WTC11 (cell line): ENCODE data around the gene HPCAL1. TPM values are rescaled to one million over a fixed set of nuclear protein-coding genes. Genes with fewer than 3 reads are reported as not detected.
A peak's percentile ranks its signal among the peaks of the same experiment; 100 is the strongest.

Experiments used
- ATAC-seq: fragments of 200-7000 bp; cut with Tn5 transposase; 2 replicates; pipeline ENCODE4 v1.10.0; 2021; ENCODE audit warnings: mild to moderate bottlenecking, moderate library complexity
- CTCF ChIA-PET: fragments of 300-600 bp; sonication (Branson Sonifier 250); formaldehyde crosslinking; loops from one replicate; lab custom pipeline; 2021; ENCODE audit warnings: antibody characterized with exemption; lab: Charles Lee
- POLR2A ChIA-PET: fragments of 350-600 bp; sonication (Branson Sonifier 250); formaldehyde crosslinking; loops from one replicate; lab custom pipeline; 2021; ENCODE audit warnings: antibody characterized with exemption; lab: Charles Lee
- DNase-seq: peaks from one replicate; pipeline ENCODE4 v3.0.0; 2021; ENCODE audit warnings: low spot score
- H3K27ac Mint-ChIP-seq: 2 replicates; pipeline ENCODE4 v1.8.0; 2021; ENCODE audit warnings: mixed read lengths
- H3K27me3 Mint-ChIP-seq: 2 replicates; pipeline ENCODE4 v1.8.0; 2021; ENCODE audit warnings: low read depth, mild to moderate bottlenecking, moderate library complexity, mixed read lengths
- H3K36me3 Mint-ChIP-seq: 2 replicates; pipeline ENCODE4 v1.8.0; 2021; ENCODE audit warnings: mixed read lengths
- H3K4me1 Mint-ChIP-seq: 2 replicates; pipeline ENCODE4 v1.8.0; 2022; ENCODE audit warnings: mixed read lengths
- H3K4me3 Mint-ChIP-seq: 2 replicates; pipeline ENCODE4 v1.8.0; 2021; ENCODE audit warnings: mild to moderate bottlenecking, moderate library complexity, mixed read lengths
- H3K9me3 Mint-ChIP-seq: 2 replicates; pipeline ENCODE4 v1.8.0; 2021; ENCODE audit warnings: mixed read lengths
- CBFB ChIP-seq: sonication (generic); formaldehyde crosslinking; IDR thresholded peaks from 2 replicates; pipeline ENCODE4 v1.8.1; 2022; ENCODE audit warnings: mild to moderate bottlenecking, low read depth, missing genetic modification reagents
- FOXK1 ChIP-seq: sonication (generic); formaldehyde crosslinking; IDR thresholded peaks from 2 replicates; pipeline ENCODE4 v1.8.0; 2022; ENCODE audit warnings: mild to moderate bottlenecking, moderate library complexity, missing genetic modification reagents
- JAZF1 ChIP-seq: fragments of 250-450 bp; sonication (Bioruptor Pico); IDR thresholded peaks from 2 replicates; pipeline ENCODE4 v1.9.0; 2021; ENCODE audit warnings: moderate library complexity, mild to moderate bottlenecking, inconsistent platforms
- JUN ChIP-seq: sonication (generic); formaldehyde crosslinking; IDR thresholded peaks from 2 replicates; pipeline ENCODE4 v1.8.0; 2023; ENCODE audit warnings: mild to moderate bottlenecking, missing genetic modification reagents
- MYBL2 ChIP-seq: sonication (generic); formaldehyde crosslinking; IDR thresholded peaks from 2 replicates; pipeline ENCODE4 v1.8.1; 2023; ENCODE audit warnings: mild to moderate bottlenecking, moderate library complexity, missing genetic modification reagents
- NFATC4 ChIP-seq: fragments of 250-450 bp; sonication (Bioruptor Pico); IDR thresholded peaks from 2 replicates; pipeline ENCODE4 v1.9.0; 2021; ENCODE audit warnings: mild to moderate bottlenecking
- SOX15 ChIP-seq: fragments of 250-450 bp; sonication (Bioruptor Pico); IDR thresholded peaks from 2 replicates; pipeline ENCODE4 v1.9.0; 2021; ENCODE audit warnings: mild to moderate bottlenecking
- TCF7 ChIP-seq: sonication (generic); formaldehyde crosslinking; IDR thresholded peaks from 2 replicates; pipeline ENCODE4 v1.8.0; 2022; ENCODE audit warnings: mild to moderate bottlenecking, low read depth, missing genetic modification reagents, moderate library complexity
- ZBTB21 ChIP-seq: sonication (generic); formaldehyde crosslinking; IDR thresholded peaks from 2 replicates; pipeline ENCODE4 v1.8.1; 2023; ENCODE audit warnings: mild to moderate bottlenecking, missing genetic modification reagents, borderline replicate concordance
- total RNA-seq: library from RNA; stranded (reverse); gene quantifications from 3 replicates; pipeline ENCODE4 v1.2.3, GENCODE V29; 2021
- TF ChIP-seq, protein P1 (sequence below): sonication (generic); formaldehyde crosslinking; conservative IDR thresholded peaks from 2 replicates; pipeline ENCODE4 v1.8.1; 2023; ENCODE audit warnings: mild to moderate bottlenecking, low read depth, missing genetic modification reagents, moderate library complexity
- TF ChIP-seq, protein P2 (sequence below): sonication (generic); formaldehyde crosslinking; IDR thresholded peaks from 2 replicates; pipeline ENCODE4 v1.8.0; 2022; ENCODE audit warnings: mild to moderate bottlenecking, missing genetic modification reagents
- TF ChIP-seq, protein P3 (sequence below): fragments of 250-450 bp; sonication (Bioruptor Pico); IDR thresholded peaks from 2 replicates; pipeline ENCODE4 v1.8.0; 2021; ENCODE audit warnings: mild to moderate bottlenecking
- TF ChIP-seq, protein P4 (sequence below): sonication (generic); formaldehyde crosslinking; IDR thresholded peaks from 2 replicates; pipeline ENCODE4 v1.8.1; 2023; ENCODE audit warnings: mild to moderate bottlenecking, missing genetic modification reagents
- TF ChIP-seq, protein P5 (sequence below): fragments of 250-450 bp; sonication (Bioruptor Pico); conservative IDR thresholded peaks from 2 replicates; pipeline ENCODE4 v1.9.0; 2021; ENCODE audit warnings: mild to moderate bottlenecking
- TF ChIP-seq, protein P6 (sequence below): sonication (generic); formaldehyde crosslinking; IDR thresholded peaks from 2 replicates; pipeline ENCODE4 v1.8.1; 2022; ENCODE audit warnings: mild to moderate bottlenecking, missing genetic modification reagents, moderate library complexity, borderline replicate concordance
- TF ChIP-seq, protein P7 (sequence below): fragments of 250-450 bp; sonication (Bioruptor Pico); IDR thresholded peaks from 2 replicates; pipeline ENCODE4 v1.9.0; 2021; ENCODE audit warnings: mild to moderate bottlenecking
- TF ChIP-seq, protein P8 (sequence below): fragments of 250-450 bp; sonication (Bioruptor Pico); IDR thresholded peaks from 2 replicates; pipeline ENCODE4 v1.9.0; 2021; ENCODE audit warnings: mild to moderate bottlenecking
- TF ChIP-seq, protein P9 (sequence below): sonication (generic); formaldehyde crosslinking; IDR thresholded peaks from 2 replicates; pipeline ENCODE4 v1.8.1; 2022; ENCODE audit warnings: low read depth, missing genetic modification reagents, borderline replicate concordance

The HPCAL1 gene
- total RNA-seq, 1 experiment from 2014 or later, result 11.8 TPM

DNA sequence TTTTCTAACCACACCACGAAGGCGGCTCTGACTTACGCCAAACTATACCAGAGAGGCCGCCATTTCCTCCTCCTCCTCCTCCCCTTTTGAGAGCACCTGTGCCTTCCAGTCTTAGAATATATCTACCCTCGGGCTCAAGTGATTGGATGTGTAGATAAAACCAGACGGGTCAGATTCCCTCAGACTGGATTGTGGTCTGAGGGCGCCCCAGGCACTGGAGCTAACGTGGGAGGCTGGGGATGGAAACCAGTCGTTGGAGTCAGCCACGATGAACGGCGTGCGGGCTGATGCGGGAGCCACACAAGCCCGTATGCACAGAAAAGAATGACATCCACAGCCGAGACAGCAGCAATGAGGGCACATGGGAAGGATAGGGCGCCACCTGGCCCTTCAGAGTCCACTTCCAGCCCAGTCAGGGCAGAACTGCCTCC lies 157.7 kb downstream of the HPCAL1 start (continued):
- TF ChIP-seq TCF7 (CRISPR knock-in tag), result no peak
- TF ChIP-seq MYBL2 (CRISPR knock-in tag), result no peak
- TF ChIP-seq CBFB (CRISPR knock-in tag), result no peak
- no peak for TF ChIP-seq SOX15 (CRISPR knock-in tag)
- no peak for TF ChIP-seq NFATC4 (CRISPR knock-in tag)
- TF ChIP-seq, protein P1, sequence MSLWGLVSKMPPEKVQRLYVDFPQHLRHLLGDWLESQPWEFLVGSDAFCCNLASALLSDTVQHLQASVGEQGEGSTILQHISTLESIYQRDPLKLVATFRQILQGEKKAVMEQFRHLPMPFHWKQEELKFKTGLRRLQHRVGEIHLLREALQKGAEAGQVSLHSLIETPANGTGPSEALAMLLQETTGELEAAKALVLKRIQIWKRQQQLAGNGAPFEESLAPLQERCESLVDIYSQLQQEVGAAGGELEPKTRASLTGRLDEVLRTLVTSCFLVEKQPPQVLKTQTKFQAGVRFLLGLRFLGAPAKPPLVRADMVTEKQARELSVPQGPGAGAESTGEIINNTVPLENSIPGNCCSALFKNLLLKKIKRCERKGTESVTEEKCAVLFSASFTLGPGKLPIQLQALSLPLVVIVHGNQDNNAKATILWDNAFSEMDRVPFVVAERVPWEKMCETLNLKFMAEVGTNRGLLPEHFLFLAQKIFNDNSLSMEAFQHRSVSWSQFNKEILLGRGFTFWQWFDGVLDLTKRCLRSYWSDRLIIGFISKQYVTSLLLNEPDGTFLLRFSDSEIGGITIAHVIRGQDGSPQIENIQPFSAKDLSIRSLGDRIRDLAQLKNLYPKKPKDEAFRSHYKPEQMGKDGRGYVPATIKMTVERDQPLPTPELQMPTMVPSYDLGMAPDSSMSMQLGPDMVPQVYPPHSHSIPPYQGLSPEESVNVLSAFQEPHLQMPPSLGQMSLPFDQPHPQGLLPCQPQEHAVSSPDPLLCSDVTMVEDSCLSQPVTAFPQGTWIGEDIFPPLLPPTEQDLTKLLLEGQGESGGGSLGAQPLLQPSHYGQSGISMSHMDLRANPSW (CRISPR knock-in tag), result no peak

DNA sequence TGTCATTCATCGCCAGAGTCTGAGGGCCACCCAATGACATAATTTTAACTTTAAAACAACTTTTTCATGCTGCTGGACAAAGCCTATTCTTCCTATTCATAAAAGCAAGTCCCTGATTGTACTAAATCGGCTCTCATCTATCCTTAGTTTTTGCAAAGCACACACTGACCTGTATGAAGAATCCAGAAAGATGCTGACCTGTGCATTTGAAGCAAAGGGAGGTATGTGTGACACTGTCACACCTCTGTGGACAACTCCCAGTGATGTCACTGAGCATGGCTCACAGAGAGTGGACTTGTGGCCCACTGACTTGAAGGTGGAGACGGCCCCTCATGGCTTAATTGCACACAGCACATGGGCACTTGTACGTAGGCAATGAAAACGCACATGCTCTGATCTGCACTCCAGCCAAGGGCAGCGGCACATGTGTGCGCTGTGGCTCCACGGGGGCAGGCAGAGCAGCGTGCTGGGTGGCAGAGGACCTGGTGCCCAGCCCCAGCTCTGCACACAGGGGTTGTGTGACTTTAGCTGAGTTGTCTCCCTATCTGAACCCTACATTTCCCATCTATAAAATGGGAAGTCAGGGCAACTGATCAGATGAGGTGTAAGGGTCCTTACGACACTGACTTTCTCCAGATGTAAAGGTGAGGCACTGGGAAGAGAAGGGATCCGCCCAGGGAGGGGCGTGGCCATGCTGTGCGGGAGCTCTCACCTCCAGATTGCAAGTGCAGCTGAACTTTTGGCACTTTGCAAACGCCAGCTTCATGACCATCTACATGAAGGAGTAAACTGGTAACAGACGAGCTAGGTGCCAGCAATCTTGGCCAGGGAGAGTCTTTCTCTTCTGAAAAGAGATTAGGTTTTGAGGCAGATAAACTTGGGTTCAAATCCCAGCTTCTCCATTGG lies 159.7 kb downstream of the HPCAL1 start:
- Mint-ChIP-seq H3K4me1 (no peaks in the 10 kb centered on the region), H3K27me3 (no peaks in the 10 kb centered on the region), H3K9me3 (no peaks in the 10 kb centered on the region), H3K27ac (no peak overlapping the region), H3K4me3 (no peak overlapping the region), H3K36me3 (no peaks in the 10 kb centered on the region)
- POLR2A ChIA-PET, result interaction anchor here (0.5 to 0.7 kb wide), 4 partner anchors 11 to 491 kb away, joined by 3 to 5 read pairs (median 4); partner anchors contain the start of gene ODC1
- ATAC-seq, result peak; percentile 68
- TF ChIP-seq, protein P2, sequence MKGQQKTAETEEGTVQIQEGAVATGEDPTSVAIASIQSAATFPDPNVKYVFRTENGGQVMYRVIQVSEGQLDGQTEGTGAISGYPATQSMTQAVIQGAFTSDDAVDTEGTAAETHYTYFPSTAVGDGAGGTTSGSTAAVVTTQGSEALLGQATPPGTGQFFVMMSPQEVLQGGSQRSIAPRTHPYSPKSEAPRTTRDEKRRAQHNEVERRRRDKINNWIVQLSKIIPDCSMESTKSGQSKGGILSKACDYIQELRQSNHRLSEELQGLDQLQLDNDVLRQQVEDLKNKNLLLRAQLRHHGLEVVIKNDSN (CRISPR knock-in tag), result no peak
- no peak for TF ChIP-seq JAZF1
- no peak for TF ChIP-seq FOXK1 (CRISPR knock-in tag)
- TF ChIP-seq, protein P3, sequence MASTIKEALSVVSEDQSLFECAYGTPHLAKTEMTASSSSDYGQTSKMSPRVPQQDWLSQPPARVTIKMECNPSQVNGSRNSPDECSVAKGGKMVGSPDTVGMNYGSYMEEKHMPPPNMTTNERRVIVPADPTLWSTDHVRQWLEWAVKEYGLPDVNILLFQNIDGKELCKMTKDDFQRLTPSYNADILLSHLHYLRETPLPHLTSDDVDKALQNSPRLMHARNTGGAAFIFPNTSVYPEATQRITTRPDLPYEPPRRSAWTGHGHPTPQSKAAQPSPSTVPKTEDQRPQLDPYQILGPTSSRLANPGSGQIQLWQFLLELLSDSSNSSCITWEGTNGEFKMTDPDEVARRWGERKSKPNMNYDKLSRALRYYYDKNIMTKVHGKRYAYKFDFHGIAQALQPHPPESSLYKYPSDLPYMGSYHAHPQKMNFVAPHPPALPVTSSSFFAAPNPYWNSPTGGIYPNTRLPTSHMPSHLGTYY, result no peak
- TF ChIP-seq ZBTB21 (CRISPR knock-in tag), result no peak
- TF ChIP-seq, protein P4, sequence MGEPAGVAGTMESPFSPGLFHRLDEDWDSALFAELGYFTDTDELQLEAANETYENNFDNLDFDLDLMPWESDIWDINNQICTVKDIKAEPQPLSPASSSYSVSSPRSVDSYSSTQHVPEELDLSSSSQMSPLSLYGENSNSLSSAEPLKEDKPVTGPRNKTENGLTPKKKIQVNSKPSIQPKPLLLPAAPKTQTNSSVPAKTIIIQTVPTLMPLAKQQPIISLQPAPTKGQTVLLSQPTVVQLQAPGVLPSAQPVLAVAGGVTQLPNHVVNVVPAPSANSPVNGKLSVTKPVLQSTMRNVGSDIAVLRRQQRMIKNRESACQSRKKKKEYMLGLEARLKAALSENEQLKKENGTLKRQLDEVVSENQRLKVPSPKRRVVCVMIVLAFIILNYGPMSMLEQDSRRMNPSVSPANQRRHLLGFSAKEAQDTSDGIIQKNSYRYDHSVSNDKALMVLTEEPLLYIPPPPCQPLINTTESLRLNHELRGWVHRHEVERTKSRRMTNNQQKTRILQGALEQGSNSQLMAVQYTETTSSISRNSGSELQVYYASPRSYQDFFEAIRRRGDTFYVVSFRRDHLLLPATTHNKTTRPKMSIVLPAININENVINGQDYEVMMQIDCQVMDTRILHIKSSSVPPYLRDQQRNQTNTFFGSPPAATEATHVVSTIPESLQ (CRISPR knock-in tag), result no peak
- TF ChIP-seq, protein P5, sequence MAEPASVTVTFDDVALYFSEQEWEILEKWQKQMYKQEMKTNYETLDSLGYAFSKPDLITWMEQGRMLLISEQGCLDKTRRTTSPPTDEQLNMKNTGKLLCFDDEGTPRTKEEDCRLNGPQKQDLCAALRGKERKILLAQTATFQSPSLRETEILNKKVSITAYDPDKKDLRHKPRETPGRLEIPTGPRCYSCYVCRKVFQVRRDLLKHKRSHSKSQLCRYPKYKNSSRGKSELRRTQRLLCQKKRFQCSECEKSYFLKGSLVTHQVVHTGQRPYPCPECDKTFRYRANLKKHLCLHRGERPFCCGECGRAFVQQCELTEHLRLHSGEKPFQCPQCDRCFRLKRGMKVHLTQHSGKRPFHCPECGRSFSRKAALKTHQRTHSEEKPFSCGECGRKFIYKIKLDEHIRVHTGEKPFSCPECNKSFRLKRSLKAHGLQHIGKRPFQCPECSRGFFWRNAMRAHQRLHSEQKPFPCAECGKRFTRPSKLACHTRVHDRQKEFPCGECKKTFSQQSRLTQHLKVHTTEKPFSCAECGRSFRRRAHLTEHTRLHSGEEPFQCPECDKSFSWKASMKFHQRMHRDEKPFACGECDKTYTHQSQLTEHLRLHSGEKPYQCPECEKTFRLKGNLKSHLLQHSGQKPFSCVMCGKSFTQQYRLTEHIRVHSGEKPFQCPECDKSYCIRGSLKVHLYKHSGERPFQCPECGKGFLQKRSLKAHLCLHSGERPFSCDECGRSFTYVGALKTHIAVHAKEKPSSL (CRISPR knock-in tag), result no peak
- TF ChIP-seq, protein P6, sequence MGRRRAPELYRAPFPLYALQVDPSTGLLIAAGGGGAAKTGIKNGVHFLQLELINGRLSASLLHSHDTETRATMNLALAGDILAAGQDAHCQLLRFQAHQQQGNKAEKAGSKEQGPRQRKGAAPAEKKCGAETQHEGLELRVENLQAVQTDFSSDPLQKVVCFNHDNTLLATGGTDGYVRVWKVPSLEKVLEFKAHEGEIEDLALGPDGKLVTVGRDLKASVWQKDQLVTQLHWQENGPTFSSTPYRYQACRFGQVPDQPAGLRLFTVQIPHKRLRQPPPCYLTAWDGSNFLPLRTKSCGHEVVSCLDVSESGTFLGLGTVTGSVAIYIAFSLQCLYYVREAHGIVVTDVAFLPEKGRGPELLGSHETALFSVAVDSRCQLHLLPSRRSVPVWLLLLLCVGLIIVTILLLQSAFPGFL (CRISPR knock-in tag), result no peak
- TF ChIP-seq, protein P7, sequence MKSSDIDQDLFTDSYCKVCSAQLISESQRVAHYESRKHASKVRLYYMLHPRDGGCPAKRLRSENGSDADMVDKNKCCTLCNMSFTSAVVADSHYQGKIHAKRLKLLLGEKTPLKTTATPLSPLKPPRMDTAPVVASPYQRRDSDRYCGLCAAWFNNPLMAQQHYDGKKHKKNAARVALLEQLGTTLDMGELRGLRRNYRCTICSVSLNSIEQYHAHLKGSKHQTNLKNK, result no peak
- TF ChIP-seq, protein P8, sequence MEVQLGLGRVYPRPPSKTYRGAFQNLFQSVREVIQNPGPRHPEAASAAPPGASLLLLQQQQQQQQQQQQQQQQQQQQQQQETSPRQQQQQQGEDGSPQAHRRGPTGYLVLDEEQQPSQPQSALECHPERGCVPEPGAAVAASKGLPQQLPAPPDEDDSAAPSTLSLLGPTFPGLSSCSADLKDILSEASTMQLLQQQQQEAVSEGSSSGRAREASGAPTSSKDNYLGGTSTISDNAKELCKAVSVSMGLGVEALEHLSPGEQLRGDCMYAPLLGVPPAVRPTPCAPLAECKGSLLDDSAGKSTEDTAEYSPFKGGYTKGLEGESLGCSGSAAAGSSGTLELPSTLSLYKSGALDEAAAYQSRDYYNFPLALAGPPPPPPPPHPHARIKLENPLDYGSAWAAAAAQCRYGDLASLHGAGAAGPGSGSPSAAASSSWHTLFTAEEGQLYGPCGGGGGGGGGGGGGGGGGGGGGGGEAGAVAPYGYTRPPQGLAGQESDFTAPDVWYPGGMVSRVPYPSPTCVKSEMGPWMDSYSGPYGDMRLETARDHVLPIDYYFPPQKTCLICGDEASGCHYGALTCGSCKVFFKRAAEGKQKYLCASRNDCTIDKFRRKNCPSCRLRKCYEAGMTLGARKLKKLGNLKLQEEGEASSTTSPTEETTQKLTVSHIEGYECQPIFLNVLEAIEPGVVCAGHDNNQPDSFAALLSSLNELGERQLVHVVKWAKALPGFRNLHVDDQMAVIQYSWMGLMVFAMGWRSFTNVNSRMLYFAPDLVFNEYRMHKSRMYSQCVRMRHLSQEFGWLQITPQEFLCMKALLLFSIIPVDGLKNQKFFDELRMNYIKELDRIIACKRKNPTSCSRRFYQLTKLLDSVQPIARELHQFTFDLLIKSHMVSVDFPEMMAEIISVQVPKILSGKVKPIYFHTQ (CRISPR knock-in tag), result no peak
- no peak for TF ChIP-seq JUN (CRISPR knock-in tag)
- TF ChIP-seq, protein P9, sequence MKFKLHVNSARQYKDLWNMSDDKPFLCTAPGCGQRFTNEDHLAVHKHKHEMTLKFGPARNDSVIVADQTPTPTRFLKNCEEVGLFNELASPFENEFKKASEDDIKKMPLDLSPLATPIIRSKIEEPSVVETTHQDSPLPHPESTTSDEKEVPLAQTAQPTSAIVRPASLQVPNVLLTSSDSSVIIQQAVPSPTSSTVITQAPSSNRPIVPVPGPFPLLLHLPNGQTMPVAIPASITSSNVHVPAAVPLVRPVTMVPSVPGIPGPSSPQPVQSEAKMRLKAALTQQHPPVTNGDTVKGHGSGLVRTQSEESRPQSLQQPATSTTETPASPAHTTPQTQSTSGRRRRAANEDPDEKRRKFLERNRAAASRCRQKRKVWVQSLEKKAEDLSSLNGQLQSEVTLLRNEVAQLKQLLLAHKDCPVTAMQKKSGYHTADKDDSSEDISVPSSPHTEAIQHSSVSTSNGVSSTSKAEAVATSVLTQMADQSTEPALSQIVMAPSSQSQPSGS (CRISPR knock-in tag), result no peak
- peak; percentile 47 for DNase-seq
- CTCF ChIA-PET, result interaction anchor here (0.9 kb wide), 1 partner anchor 54 kb away, joined by 3 read pairs; no protein-coding TSS in a partner anchor
